ENCODE results near the gene PITPNC1. TPM values are rescaled to one million over a fixed set of nuclear protein-coding genes. Genes with fewer than 3 reads are reported as not detected.

The PITPNC1 gene
- total RNA-seq, 2 donors from 2014 or later: 10.8 to 20.4 TPM

DNA sequence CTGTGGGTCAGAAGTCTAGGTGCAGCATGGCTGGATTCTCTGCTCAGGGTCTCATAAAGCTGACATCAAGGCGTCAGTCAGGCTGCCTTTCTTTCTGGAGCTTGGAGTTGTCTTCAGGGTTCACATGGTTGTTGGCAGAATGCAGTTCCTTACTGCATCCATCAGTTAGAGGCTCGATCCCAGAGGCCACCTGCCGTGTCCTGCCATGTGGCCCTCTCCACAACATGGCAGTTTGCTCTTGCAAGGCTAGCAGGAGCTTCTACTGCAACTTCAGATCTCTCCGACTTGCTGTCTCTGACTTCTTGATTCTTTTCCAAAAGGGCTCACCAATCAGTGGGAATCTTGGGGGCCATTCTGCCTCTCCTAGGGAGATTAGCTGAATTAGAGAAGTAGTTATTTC lies 11.9 kb downstream of the PITPNC1 start:
- Histone ChIP-seq H3K36me3 (no peaks in the 10 kb centered on the region), H3K4me1 (no peaks in the 10 kb centered on the region), H3K27ac (no peak overlapping the region), H3K4me3 (no peak overlapping the region), H3K9me3 (no peaks in the 10 kb centered on the region), H3K9ac (ENCODE audit: low read depth in 2 of 2, low read length in 2 of 2) (no peak overlapping the region), H3K27me3 (no peaks in the 10 kb centered on the region)
- TF ChIP-seq CTCF (IDR thresholded peaks at IDR 0.05): no peak
- no peak for DNase-seq
- intact Hi-C loops (cut with DNase I): no loop called here

GRCh38 chr17:67390006-67390645 lies 13.0 kb downstream of the PITPNC1 start:
- peak overlapping the region; percentile 30 for H3K27ac ChIP-seq
- H3K27me3 ChIP-seq: no peaks in the 10 kb centered on the region
- no peak overlapping the region for H3K9ac ChIP-seq (ENCODE audit: low read depth in 2 of 2, low read length in 2 of 2)
- intact Hi-C loops (cut with DNase I): no loop called here
- no peaks in the 10 kb centered on the region for H3K9me3 ChIP-seq
- no peak overlapping the region for H3K4me3 ChIP-seq
- no peaks in the 10 kb centered on the region for H3K4me1 ChIP-seq
- no peaks in the 10 kb centered on the region for H3K36me3 ChIP-seq
- no peak for TF ChIP-seq CTCF (IDR thresholded peaks at IDR 0.05)
- no peak for DNase-seq

DNA sequence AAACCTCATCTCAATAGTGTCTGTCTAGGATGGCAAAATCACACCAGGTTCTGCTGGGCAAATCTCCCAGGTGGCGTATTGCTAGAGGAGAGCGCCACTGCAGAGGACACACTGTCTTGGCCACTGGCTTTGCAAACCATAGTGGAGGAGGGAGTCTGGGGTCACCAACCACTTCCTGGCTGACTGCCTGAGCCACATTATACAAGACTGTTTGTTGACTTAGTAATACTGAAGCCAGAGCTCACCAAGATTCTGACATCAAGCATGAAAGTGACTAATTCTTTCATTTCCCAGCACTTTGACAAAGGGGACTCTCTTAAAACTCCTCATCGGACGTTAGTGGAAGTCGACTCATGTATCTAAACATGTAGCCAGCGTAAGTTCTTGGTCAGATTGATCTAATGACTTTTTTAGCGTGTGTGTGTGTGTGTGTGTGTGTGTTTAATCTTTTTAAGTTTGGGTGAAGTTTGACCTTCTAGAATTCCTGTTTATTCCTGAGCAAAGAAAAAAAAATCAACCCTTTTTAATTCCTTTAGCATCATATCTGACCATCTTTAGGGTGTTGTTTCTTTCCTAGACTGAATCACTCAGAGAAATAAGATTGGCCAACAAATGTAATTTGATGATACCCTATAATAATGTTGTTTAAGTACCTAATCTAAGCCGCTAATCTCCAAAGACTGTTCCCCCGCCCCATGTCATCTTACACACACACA lies 13.7 kb downstream of the PITPNC1 start:
- no peaks in the 10 kb centered on the region for H3K4me1 ChIP-seq
- peak overlapping the region in 1 of 2 donors; percentile 27 for H3K9ac ChIP-seq (ENCODE audit: low read depth in 2 of 2, low read length in 2 of 2)
- no peak overlapping the region for H3K4me3 ChIP-seq
- H3K9me3 ChIP-seq: no peaks in the 10 kb centered on the region
- peak overlapping the region; percentile 30 for H3K27ac ChIP-seq
- H3K27me3 ChIP-seq: no peaks in the 10 kb centered on the region
- no peaks in the 10 kb centered on the region for H3K36me3 ChIP-seq
- no peak for DNase-seq
- TF ChIP-seq CTCF (IDR thresholded peaks at IDR 0.05): no peak
- intact Hi-C loops (cut with DNase I): no loop called here

GRCh38 chr17:67392111-67392510 lies 15.0 kb downstream of the PITPNC1 start:
- H3K9ac ChIP-seq (ENCODE audit: low read depth in 2 of 2, low read length in 2 of 2): no peak overlapping the region
- no peaks in the 10 kb centered on the region for H3K4me1 ChIP-seq
- H3K27me3 ChIP-seq: no peaks in the 10 kb centered on the region
- intact Hi-C loops (cut with DNase I): no loop called here
- no peaks in the 10 kb centered on the region for H3K9me3 ChIP-seq
- H3K36me3 ChIP-seq: no peaks in the 10 kb centered on the region
- no peak for DNase-seq
- H3K27ac ChIP-seq: no peak overlapping the region
- no peak overlapping the region for H3K4me3 ChIP-seq
- TF ChIP-seq CTCF (IDR thresholded peaks at IDR 0.05): no peak

DNA sequence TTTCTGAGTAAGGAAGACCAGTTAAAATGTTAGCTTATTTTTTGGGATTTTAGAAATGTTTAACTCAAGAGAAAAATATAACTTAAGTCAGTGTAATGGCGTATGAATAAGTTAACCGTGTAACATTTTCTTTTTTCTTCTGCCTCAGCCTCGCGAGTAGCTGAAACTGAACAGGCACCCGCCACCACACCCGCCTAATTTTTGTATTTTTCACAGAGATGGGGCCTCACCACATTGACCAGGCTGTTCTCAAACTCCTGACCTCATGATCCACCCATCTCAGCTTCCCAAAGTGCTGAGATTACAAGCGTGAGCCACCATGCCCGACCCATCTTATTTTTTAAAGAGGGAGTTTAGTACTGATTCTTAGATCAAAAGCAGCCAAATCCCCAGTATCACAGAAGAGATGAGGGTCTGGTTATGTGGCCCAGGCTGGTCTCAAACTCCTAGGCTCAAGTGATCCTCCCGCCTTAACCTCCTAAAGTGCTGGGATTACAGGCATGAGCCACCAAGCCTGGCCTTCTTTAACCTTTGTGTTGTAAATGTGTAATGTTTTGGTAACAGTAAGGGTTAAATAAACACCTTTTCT lies 16.8 kb downstream of the PITPNC1 start:
- Histone ChIP-seq H3K9ac (ENCODE audit: low read depth in 2 of 2, low read length in 2 of 2) (no peak overlapping the region), H3K9me3 (no peaks in the 10 kb centered on the region), H3K4me1 (no peaks in the 10 kb centered on the region), H3K36me3 (no peaks in the 10 kb centered on the region), H3K27ac (no peak overlapping the region), H3K27me3 (no peaks in the 10 kb centered on the region), H3K4me3 (no peak overlapping the region)
- DNase-seq: no peak
- TF ChIP-seq CTCF (IDR thresholded peaks at IDR 0.05): no peak
- intact Hi-C loops (cut with DNase I): no loop called here

Measured in colonic mucosa (tissue), 4 donors.